CD4-positive, alpha-beta memory T cell (primary cell): Measurements from ENCODE around the gene ROBO1. TPM values are rescaled to one million over a fixed set of nuclear protein-coding genes. Genes with fewer than 3 reads are reported as not detected.
A peak's percentile ranks its signal among the peaks of the same experiment; 100 is the strongest.

ENCODE experiments used
- CTCF ChIA-PET: fragments of 350-600 bp; sonication (Branson Sonifier 250); formaldehyde crosslinking; loops from one replicate; lab custom pipeline; 2021; ENCODE audit warnings: inconsistent platforms; ENCODE audit not compliant: partially characterized antibody; lab: Charles Lee
- POLR2A ChIA-PET: fragments of 350-600 bp; sonication (Branson Sonifier 250); formaldehyde crosslinking; loops from one replicate; lab custom pipeline; 2021; ENCODE audit not compliant: partially characterized antibody; lab: Charles Lee
- DNase-seq, 5 donors: peaks; one replicate each; pipeline versions ENCODE4 v3.0.0 to v3.0.0-alpha.2; 2020 to 2022; ENCODE audit warnings: mixed read lengths in 1 of 5
- H3K27ac ChIP-seq: one replicate; pipeline ENCODE4 v1.7.0; 2013; ENCODE audit warnings: low read depth, low read length
- H3K27me3 ChIP-seq: 2 replicates; pipeline ENCODE4 v1.7.0; 2013; ENCODE audit warnings: mild to moderate bottlenecking, low read length, moderate library complexity; ENCODE audit not compliant: insufficient read depth
- H3K36me3 ChIP-seq: 2 replicates; pipeline ENCODE4 v1.7.0; 2013; ENCODE audit warnings: mild to moderate bottlenecking, low read length, moderate library complexity; ENCODE audit not compliant: insufficient read depth
- H3K4me1 ChIP-seq: 2 replicates; pipeline ENCODE4 v1.7.0; 2013; ENCODE audit warnings: mild to moderate bottlenecking, low read length, moderate library complexity; ENCODE audit not compliant: insufficient read depth
- H3K4me3 ChIP-seq, 2 donors: one replicate each; pipeline ENCODE4 v1.7.0; 2013; ENCODE audit warnings: low read length in 2 of 2, mild to moderate bottlenecking in 1 of 2
- H3K9me3 ChIP-seq, 2 donors: one replicate each; pipeline ENCODE4 v1.7.0; 2013; ENCODE audit warnings: low read length in 2 of 2, control low read depth in 1 of 2; ENCODE audit not compliant: control insufficient read depth in 1 of 2
- H3K27ac Mint-ChIP-seq, 7 donors: one replicate each; pipeline ENCODE4 v1.8.0; 2020 to 2021; ENCODE audit warnings: mixed read lengths in 7 of 7, mild to moderate bottlenecking in 6 of 7, inconsistent platforms in 3 of 7, moderate library complexity in 3 of 7
- H3K27me3 Mint-ChIP-seq, 2 donors: one replicate each; pipeline ENCODE4 v1.8.0; 2020 to 2021; ENCODE audit warnings: mixed read lengths in 2 of 2
- H3K36me3 Mint-ChIP-seq, 2 donors: one replicate each; pipeline ENCODE4 v1.8.0; 2020 to 2021; ENCODE audit warnings: mixed read lengths in 2 of 2, inconsistent platforms in 1 of 2, mild to moderate bottlenecking in 1 of 2
- H3K4me1 Mint-ChIP-seq, 4 donors: one replicate each; pipeline ENCODE4 v1.8.0; 2020 to 2021; ENCODE audit warnings: mixed read lengths in 4 of 4, mild to moderate bottlenecking in 1 of 4
- H3K4me3 Mint-ChIP-seq, 8 donors: one replicate each; pipeline ENCODE4 v1.8.0; 2020 to 2021; ENCODE audit warnings: mixed read lengths in 8 of 8, mild to moderate bottlenecking in 7 of 8, moderate library complexity in 6 of 8, inconsistent platforms in 3 of 8
- H3K9me3 Mint-ChIP-seq, 8 donors: one replicate each; pipeline ENCODE4 v1.8.0; 2020 to 2021; ENCODE audit warnings: mixed read lengths in 8 of 8, mild to moderate bottlenecking in 5 of 8, inconsistent platforms in 3 of 8, moderate library complexity in 1 of 8
- intact Hi-C: fragments of 100-400 bp; cut with micrococcal nuclease; formaldehyde crosslinking; loops from one replicate; pipeline ENCODE4 v1.15.1; 2023
- polyA plus RNA-seq, 2 donors: library from polyadenylated mRNA; unstranded; fragments of 300-500 nt; fragmentation: Illumina TruSeq; gene quantifications; one replicate each; pipeline ENCODE4 v1.2.3, GENCODE V29; 2021
- total RNA-seq, 2 experiments: library from RNA; stranded (reverse); gene quantifications; one replicate each; pipeline ENCODE4 v1.2.3, GENCODE V29; 2021

The ROBO1 gene
- total and polyA plus RNA-seq, 4 experiments from 2014 or later = not detected

- POLR2A ChIA-PET = no interaction called here
- intact Hi-C loops = no loop called here
These were observed 344.4 kb downstream of the ROBO1 start for GRCh38 chr3:79423417-79423816.

GRCh38 chr3:79421273-79421672, 346.5 kb downstream of the ROBO1 start:
- Mint-ChIP-seq H3K4me1 (no peaks in the 10 kb centered on the region), H3K9me3 (peaks cover 0 to 38% (median 7%) of the 10 kb centered on the region in 8 donors), H3K27me3 (no peaks in the 10 kb centered on the region), H3K36me3 (no peaks in the 10 kb centered on the region), H3K27ac (no peak overlapping the region), H3K4me3 (no peak overlapping the region)
- no peak overlapping the region for H3K4me3 ChIP-seq
- H3K4me1 ChIP-seq = no peaks in the 10 kb centered on the region
- intact Hi-C loops = no loop called here
- ChIA-PET CTCF (no interaction called here), POLR2A (no interaction called here)
- no peaks in the 10 kb centered on the region for H3K27me3 ChIP-seq
- no peak for DNase-seq
- H3K9me3 ChIP-seq = no peaks in the 10 kb centered on the region
- no peaks in the 10 kb centered on the region for H3K36me3 ChIP-seq
- H3K27ac ChIP-seq = no peak overlapping the region

More at GRCh38 chr3:79423417-79423816, 344.4 kb downstream of the ROBO1 start:
- Mint-ChIP-seq H3K4me1 (no peaks in the 10 kb centered on the region), H3K27me3 (no peaks in the 10 kb centered on the region), H3K27ac (no peak overlapping the region), H3K9me3 (peaks cover 0 to 42% (median 9%) of the 10 kb centered on the region in 8 donors), H3K36me3 (no peaks in the 10 kb centered on the region), H3K4me3 (no peak overlapping the region)
- H3K9me3 ChIP-seq = no peaks in the 10 kb centered on the region
- H3K36me3 ChIP-seq = no peaks in the 10 kb centered on the region
- CTCF ChIA-PET = no interaction called here
- DNase-seq = no peak
- no peak overlapping the region for H3K4me3 ChIP-seq
- no peak overlapping the region for H3K27ac ChIP-seq
- no peaks in the 10 kb centered on the region for H3K27me3 ChIP-seq
- no peaks in the 10 kb centered on the region for H3K4me1 ChIP-seq

GRCh38 chr3:79418855-79419621, 348.8 kb downstream of the ROBO1 start:
- Histone ChIP-seq H3K9me3 (no peaks in the 10 kb centered on the region), H3K4me3 (no peak overlapping the region), H3K4me1 (no peaks in the 10 kb centered on the region), H3K36me3 (no peaks in the 10 kb centered on the region), H3K27me3 (no peaks in the 10 kb centered on the region), H3K27ac (no peak overlapping the region)
- H3K4me1 Mint-ChIP-seq = no peaks in the 10 kb centered on the region
- peak overlapping the region in 1 of 7 donors; percentile 15 for H3K27ac Mint-ChIP-seq
- POLR2A ChIA-PET = no interaction called here
- intact Hi-C loops = no loop called here
- peaks cover 2 to 43% (median 7%) of the 10 kb centered on the region in 8 donors for H3K9me3 Mint-ChIP-seq
- DNase-seq = no peak
- H3K36me3 Mint-ChIP-seq = no peaks in the 10 kb centered on the region
- H3K4me3 Mint-ChIP-seq = no peak overlapping the region
- H3K27me3 Mint-ChIP-seq = no peaks in the 10 kb centered on the region
- CTCF ChIA-PET = no interaction called here

DNA sequence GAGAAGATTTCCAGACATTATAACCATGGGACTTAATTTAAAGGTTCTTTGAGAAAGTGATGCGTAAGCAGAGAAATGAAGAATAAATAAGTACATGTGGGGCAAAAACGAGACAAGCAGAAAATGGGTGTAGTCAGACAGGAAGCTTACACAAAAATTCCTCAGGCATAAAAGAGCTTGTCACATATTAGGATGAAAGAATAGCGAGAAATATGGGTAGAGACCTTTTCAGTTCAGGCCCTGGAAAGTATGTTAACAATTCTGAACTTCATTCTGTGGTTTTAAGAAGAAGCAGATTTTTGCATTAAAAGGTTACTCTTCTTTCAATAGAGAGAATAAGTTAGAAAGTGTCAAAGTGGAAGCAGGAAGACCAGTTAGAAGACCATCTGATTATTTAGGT, 352.4 kb downstream of the ROBO1 start:
- no peak overlapping the region for H3K4me3 ChIP-seq
- ChIA-PET CTCF (no interaction called here), POLR2A (no interaction called here)
- intact Hi-C loops = no loop called here
- H3K27ac ChIP-seq = no peak overlapping the region
- no peak overlapping the region for H3K27ac Mint-ChIP-seq
- DNase-seq = no peak
- H3K36me3 ChIP-seq = no peaks in the 10 kb centered on the region
- H3K4me1 ChIP-seq = no peaks in the 10 kb centered on the region
- no peaks in the 10 kb centered on the region for H3K36me3 Mint-ChIP-seq
- no peaks in the 10 kb centered on the region for H3K27me3 ChIP-seq
- no peak overlapping the region for H3K4me3 Mint-ChIP-seq
- no peaks in the 10 kb centered on the region for H3K9me3 ChIP-seq
- no peaks in the 10 kb centered on the region for H3K4me1 Mint-ChIP-seq
- no peaks in the 10 kb centered on the region for H3K27me3 Mint-ChIP-seq
- peaks cover 2 to 38% (median 10%) of the 10 kb centered on the region in 8 donors for H3K9me3 Mint-ChIP-seq

GRCh38 chr3:79414806-79415205, 353.0 kb downstream of the ROBO1 start:
- Mint-ChIP-seq H3K9me3 (peaks cover 2 to 37% (median 11%) of the 10 kb centered on the region in 8 donors), H3K4me3 (no peak overlapping the region), H3K36me3 (no peaks in the 10 kb centered on the region), H3K4me1 (no peaks in the 10 kb centered on the region), H3K27me3 (no peaks in the 10 kb centered on the region), H3K27ac (no peak overlapping the region)
- ChIA-PET POLR2A (no interaction called here), CTCF (no interaction called here)
- intact Hi-C loops = no loop called here
- Histone ChIP-seq H3K27ac (no peak overlapping the region), H3K9me3 (no peaks in the 10 kb centered on the region), H3K4me1 (no peaks in the 10 kb centered on the region), H3K36me3 (no peaks in the 10 kb centered on the region), H3K27me3 (no peaks in the 10 kb centered on the region), H3K4me3 (no peak overlapping the region)
- no peak for DNase-seq

- Histone ChIP-seq H3K36me3 (no peaks in the 10 kb centered on the region), H3K27me3 (no peaks in the 10 kb centered on the region), H3K4me3 (no peak overlapping the region), H3K4me1 (no peaks in the 10 kb centered on the region), H3K27ac (no peak overlapping the region), H3K9me3 (no peaks in the 10 kb centered on the region)
- H3K4me3 Mint-ChIP-seq = no peak overlapping the region
- no peaks in the 10 kb centered on the region for H3K36me3 Mint-ChIP-seq
- ChIA-PET CTCF (no interaction called here), POLR2A (no interaction called here)
- no peak overlapping the region for H3K27ac Mint-ChIP-seq
- peaks cover 2 to 34% (median 12%) of the 10 kb centered on the region in 8 donors for H3K9me3 Mint-ChIP-seq
- H3K4me1 Mint-ChIP-seq = no peaks in the 10 kb centered on the region
- H3K27me3 Mint-ChIP-seq = no peaks in the 10 kb centered on the region
- no peak for DNase-seq
- intact Hi-C loops = no loop called here
These were observed 353.8 kb downstream of the ROBO1 start for GRCh38 chr3:79414035-79414434.

DNA sequence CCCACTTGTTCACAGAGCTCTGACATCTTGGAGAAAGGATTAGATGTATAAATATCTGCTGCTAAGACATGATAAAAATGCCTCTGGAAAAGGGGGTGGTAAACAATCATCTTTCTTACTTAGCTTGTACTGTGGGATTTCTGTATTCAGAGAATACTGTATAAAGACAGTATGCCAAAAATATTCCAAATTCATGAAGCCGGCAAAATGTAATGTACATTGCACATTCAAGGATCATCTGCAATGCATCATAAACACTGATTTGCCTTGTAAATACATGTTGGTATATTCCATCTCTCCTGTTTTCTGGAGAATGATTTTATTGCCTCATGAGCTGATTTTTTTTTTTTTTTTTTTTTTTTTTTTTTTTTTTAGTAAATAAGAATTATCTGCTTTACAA, 355.3 kb downstream of the ROBO1 start:
- Histone ChIP-seq H3K27me3 (no peaks in the 10 kb centered on the region), H3K4me1 (no peaks in the 10 kb centered on the region), H3K27ac (no peak overlapping the region), H3K36me3 (no peaks in the 10 kb centered on the region), H3K9me3 (no peaks in the 10 kb centered on the region), H3K4me3 (no peak overlapping the region)
- Mint-ChIP-seq H3K4me3 (no peak overlapping the region), H3K27ac (no peak overlapping the region), H3K4me1 (no peaks in the 10 kb centered on the region), H3K36me3 (no peaks in the 10 kb centered on the region), H3K27me3 (no peaks in the 10 kb centered on the region), H3K9me3 (peaks cover 2 to 30% (median 9%) of the 10 kb centered on the region in 8 donors)
- ChIA-PET CTCF (no interaction called here), POLR2A (no interaction called here)
- no peak for DNase-seq
- intact Hi-C loops = no loop called here
